ENCODE results near the gene SF3B4.
"Not testable (repeated sequence)": the region's sequence is repeated elsewhere in the genome, so short reads cannot be mapped to it uniquely, and the experiment has no call there.

SF3B4 gene, protein sequence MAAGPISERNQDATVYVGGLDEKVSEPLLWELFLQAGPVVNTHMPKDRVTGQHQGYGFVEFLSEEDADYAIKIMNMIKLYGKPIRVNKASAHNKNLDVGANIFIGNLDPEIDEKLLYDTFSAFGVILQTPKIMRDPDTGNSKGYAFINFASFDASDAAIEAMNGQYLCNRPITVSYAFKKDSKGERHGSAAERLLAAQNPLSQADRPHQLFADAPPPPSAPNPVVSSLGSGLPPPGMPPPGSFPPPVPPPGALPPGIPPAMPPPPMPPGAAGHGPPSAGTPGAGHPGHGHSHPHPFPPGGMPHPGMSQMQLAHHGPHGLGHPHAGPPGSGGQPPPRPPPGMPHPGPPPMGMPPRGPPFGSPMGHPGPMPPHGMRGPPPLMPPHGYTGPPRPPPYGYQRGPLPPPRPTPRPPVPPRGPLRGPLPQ

DNA sequence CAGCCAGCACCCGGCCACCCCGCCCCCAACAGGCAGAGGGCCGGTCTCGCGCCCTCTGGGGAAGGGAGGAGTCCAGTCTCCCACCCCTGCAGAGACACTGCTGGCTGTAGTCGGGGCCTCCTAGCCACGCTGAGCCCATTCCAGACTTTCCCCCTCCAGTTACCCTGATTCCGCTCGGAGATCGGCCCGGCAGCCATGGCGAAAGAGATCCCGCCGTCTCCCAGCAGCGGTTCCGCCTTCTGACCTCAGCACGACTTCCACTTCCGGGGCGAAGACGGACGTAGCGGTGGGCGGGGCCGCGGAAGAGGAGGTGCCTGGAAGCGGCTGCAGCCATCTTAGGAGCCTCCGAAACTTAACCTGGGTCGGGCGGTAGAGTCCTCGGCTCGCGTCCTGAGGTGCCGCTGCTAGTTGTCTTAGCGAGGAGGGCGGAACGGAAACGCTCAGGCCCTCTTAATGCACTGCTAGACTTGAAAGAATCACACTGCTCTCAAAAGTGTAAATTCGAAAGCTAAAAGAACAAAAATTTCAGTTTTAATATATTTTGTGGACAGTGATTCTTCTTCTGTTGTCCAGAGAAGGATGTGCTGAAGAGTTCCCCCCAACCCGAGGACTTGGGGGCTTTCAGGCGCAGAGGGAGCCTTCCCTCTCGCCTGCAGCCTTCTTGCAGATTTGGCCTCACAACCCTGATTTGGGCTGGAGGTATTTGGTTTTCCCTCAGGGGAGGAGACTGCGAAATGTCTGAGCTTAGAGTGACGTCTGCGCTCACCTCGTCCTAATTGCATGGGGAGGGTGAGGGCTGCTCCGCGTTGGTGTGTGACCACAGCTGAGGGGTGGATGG, at the start of gene SF3B4:
Gene SF3B4 (minus strand): TSS at position 241 of the 838 bp plus-strand sequence. CDS start 44 bp downstream, at position 197.
- peak; percentile 95 for DNase-seq

GRCh38 chr1:149977345-149977744, 49.7 kb upstream of the SF3B4 start:
- DNase-seq = no peak

- no peak for DNase-seq
These were observed 44.9 kb upstream of the SF3B4 start for GRCh38 chr1:149972547-149972946.

DNA sequence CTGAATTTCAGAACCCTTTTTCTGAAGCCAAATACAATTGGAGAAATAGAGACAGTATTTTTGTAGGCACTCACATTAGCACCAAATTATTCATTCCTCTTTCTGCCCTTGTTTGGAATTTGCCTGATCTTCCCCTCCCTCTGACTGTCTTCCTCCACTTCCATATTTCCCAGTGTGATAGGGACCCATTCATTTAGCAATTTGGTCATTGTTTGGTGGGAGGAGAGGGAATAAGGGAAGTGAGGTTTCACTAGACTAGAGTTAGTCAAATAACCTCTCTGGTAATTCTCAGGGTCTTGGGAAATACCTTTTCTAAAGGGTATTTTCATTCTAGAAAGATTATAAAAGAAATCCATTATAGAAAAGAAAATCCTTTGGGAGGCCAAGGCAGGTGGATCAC, 40.0 kb upstream of the SF3B4 start:
- no peak for DNase-seq

DNA sequence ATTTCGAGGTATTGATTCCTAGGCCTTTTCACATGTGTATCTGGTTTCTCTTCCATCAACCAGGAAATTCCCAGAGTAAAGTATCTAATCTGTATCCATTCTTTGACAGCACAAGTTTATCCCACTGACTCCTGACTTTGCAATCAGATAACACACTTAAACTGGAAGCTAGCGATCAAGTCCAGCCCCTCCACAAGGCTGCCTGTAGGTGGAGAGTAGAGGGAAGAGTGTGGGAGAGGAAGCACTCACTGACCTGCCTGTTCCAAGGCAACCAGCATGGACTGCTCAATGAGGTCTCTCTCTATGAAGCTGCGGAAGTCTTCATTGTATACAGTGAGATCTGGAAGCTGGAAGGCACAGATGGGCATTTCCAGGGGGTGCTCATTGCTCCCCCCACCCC, 39.4 kb upstream of the SF3B4 start:
- no peak for DNase-seq

- no peak for DNase-seq
These were observed 38.8 kb upstream of the SF3B4 start for GRCh38 chr1:149966405-149966804.

GRCh38 chr1:149965440-149965839, 37.8 kb upstream of the SF3B4 start:
- peak; percentile 5 for DNase-seq

DNA sequence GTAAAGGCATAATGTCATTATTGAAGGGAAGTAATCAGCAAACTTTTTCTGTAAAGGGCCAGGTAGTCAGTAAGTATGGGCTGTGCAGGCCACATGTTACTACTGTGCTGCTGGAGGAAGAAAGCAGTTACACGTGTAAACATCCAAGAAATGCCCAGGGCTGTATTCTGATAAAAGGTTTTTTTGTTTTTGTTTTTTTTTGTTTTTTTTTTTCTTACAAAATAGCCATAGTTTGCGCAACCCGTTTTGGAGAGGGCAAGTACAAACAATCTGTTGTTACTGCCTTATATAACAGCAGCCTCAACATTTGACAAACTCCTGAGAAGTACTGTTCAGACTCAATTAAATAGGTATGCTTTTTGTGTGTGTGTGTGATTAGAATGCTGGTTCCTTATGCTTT, 35.8 kb upstream of the SF3B4 start:
- DNase-seq = no peak

GRCh38 chr1:149962736-149963135, 35.1 kb upstream of the SF3B4 start:
- no peak for DNase-seq

DNA sequence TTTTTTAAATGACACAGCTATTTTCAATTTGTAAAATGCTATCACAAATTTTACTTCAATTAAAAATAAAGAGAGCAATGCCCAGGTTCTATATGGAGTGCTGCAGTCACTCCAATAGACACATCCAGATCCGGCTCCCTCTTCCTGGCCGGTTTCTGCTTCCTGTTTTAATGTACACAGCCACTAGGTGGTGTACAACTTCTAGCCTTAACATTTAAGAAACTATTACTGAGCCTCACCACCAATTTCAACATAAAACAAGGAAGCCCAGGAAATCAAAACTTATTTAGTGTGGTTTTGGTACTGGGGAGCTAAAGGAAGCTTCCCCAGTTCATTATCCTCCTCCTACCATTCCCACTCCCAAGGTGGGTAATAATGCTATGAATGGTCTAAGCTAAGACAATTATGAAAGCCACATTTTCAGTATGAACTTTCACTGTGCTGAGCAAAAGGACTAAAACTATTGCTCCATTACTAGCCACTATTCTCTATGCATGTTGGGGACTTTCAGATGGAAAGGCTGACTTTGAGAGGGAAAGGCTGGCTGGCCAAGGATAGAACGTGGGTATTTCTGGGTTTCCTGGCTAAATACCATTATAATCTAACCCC, 34.5 kb upstream of the SF3B4 start:
- peak; percentile 71 for DNase-seq

GRCh38 chr1:149957548-149957947, 29.9 kb upstream of the SF3B4 start:
- DNase-seq = not testable (repeated sequence)

GRCh38 chr1:149949911-149950310, 22.3 kb upstream of the SF3B4 start:
- DNase-seq = no peak

DNA sequence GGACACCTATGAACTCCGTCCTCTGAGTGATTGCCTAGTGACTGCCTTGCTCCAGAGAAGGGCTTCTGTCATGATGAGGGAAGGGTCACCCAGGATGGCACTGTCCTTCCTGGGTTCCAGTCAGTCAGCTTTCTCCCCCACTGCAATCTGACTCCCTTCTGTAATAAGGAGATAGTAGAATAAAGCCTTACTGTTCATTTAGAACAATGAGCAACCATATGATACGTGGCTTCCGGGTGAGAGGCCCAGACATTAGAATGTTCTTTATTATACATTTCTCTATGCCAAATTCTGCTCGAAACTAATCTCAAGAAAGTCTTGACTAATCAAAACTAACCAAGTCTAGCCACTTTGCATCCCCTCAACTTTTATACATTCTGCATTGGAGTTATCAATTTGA, 17.6 kb upstream of the SF3B4 start:
- DNase-seq = no peak

DNA sequence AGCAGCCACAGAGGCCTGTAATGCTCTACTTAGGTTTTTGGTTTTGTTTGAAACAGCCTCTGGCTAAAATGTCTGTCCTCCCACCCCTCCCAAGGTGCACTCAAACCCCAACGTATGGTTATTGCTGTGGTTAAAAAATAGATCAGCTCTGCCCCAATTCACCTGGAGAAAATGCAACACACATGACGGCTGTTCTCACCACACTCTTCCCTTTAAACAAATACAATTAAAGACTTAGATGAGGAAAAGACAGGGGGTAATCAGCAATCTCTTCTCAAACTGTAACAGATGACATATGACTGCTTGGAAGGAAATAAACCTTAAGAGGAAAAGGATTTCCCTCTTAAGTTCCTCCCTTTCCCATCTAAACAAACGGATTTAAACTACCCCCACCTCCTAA, 15.3 kb upstream of the SF3B4 start:
- no peak for DNase-seq

DNA sequence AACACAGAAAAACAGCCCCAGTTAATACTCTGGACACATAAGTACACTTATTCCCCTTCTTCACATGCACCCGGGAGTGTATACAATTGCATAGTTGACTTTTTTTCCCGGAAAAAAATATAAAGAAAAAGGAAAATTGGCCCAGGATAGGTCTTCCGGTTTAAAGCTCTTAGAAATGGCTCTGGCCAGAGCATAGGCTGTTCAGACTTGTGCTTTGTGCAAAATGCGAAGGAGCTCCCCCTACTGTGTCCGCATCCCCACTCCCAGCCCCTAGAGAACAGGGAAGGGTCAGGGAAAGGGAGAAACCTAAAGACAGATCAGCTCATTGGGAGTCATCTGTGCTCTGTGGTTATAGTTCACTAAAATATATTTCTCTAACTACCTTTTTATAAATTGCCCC, 14.6 kb upstream of the SF3B4 start:
- DNase-seq = no peak

- no peak for DNase-seq
These were observed 12.8 kb upstream of the SF3B4 start for GRCh38 chr1:149940427-149940826.

- not testable (repeated sequence) for DNase-seq
These were observed 11.0 kb upstream of the SF3B4 start for GRCh38 chr1:149938668-149939003.

DNA sequence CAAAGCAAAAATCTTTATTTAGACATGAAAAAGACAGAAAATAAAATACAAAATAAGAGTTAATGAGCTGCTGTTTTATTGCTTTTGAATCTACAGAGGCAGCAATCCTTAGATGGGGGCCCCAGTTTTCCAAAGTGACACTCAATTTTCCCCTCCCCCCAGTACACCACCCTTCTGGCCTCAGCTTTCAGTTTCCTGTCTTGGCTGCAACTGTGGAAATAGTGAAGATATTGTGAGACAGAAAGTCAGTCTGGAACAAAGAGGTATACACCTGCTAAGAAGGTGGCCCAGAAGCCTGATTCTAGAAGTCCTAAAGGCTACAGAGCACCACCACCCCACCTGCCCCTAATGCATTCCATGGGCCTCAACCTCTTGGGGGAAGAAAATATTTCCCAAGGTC, 10.2 kb upstream of the SF3B4 start:
- no peak for DNase-seq

- no peak for DNase-seq
These were observed 9.5 kb upstream of the SF3B4 start for GRCh38 chr1:149936992-149937705.

GRCh38 chr1:149936170-149936991, 8.8 kb upstream of the SF3B4 start, which contains the start of gene MTMR11:
Gene MTMR11, minus strand, starts transcription at chr1:149936879. Its CDS starts 232 bp downstream, at chr1:149936647.
- DNase-seq = no peak

DNA sequence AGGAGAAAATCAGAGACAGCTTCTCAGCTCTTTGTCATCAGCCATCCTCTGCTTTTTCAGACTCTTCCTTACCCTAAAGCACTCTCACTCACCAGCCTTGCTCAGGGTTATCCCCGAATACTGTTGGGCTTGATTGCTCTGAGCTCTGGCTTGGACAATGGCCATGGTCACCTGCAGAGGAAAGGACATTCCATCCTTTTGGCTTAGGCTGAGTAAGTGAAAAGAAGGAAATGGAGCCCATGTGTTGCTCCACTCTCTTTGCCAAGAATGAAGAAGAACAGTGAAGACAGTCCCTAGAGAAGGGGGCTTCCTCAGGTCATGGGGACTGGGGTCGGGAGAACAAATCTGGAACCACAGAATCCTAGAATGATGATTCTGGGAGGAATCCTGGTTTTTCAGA, 6.8 kb upstream of the SF3B4 start:
- DNase-seq = no peak

- DNase-seq = no peak
These were observed 5.6 kb upstream of the SF3B4 start for GRCh38 chr1:149933208-149933607.

Data from CD4-positive, alpha-beta T cell treated with Interleukin-12 subunit alpha and Interleukin-12 subunit beta, for 1 hour (primary cell).